HFFc6 (cell line): ENCODE measurements around the gene RFPL4AL1. TPM values are rescaled to one million over a fixed set of nuclear protein-coding genes. Genes with fewer than 3 reads are reported as not detected.
"Not testable (repeated sequence)": the region's sequence is repeated elsewhere in the genome, so short reads cannot be mapped to it uniquely, and the experiment has no call there.

Source experiments
- DNase-seq: peaks from one replicate; pipeline ENCODE4 v3.0.0-alpha.2; 2018
- H3K27ac Mint-ChIP-seq: 2 replicates; pipeline ENCODE4 v1.8.0; 2020; ENCODE audit warnings: mild to moderate bottlenecking, mixed read lengths
- H3K27me3 Mint-ChIP-seq: 2 replicates; pipeline ENCODE4 v1.8.0; 2021; ENCODE audit warnings: mild to moderate bottlenecking, moderate library complexity, mixed read lengths; ENCODE audit not compliant: insufficient read depth
- H3K36me3 Mint-ChIP-seq: 2 replicates; pipeline ENCODE4 v1.8.0; 2021; ENCODE audit warnings: low read depth, mixed read lengths
- H3K4me1 Mint-ChIP-seq: 2 replicates; pipeline ENCODE4 v1.8.0; 2020; ENCODE audit warnings: low read depth, mixed read lengths
- H3K4me3 Mint-ChIP-seq: 2 replicates; pipeline ENCODE4 v1.8.0; 2020; ENCODE audit warnings: mild to moderate bottlenecking, moderate library complexity, mixed read lengths
- H3K9me3 Mint-ChIP-seq: 2 replicates; pipeline ENCODE4 v1.8.0; 2020; ENCODE audit warnings: mild to moderate bottlenecking, mixed read lengths
- total RNA-seq, 6 experiments: library from RNA; stranded (reverse); fragmentation: NEBNext Ultra II Directional; extraction: Animal tissue kit (Norgen Biotek cat#: 25700); gene quantifications; 2 replicates in 1 of 6; 3 replicates in 5 of 6; pipeline ENCODE4 v1.2.3, GENCODE V29; 2021
- TF ChIP-seq, protein P1 (sequence below): fragments of 200-600 bp; sonication (generic); IDR thresholded peaks from 2 replicates; pipeline ENCODE4 v1.5.0; 2021; ENCODE audit warnings: antibody characterized with exemption, mild to moderate bottlenecking

Gene RFPL4AL1
- total RNA-seq, 6 experiments from 2014 or later, result 0.23 TPM; not detected in 5

- Mint-ChIP-seq H3K27me3 (no peaks in the 10 kb centered on the region; the same call in 1 of the 2 replicates), H3K9me3 (peaks cover 5% of the 10 kb centered on the region; the same call in 1 of the 2 replicates), H3K4me1 (no peaks in the 10 kb centered on the region), H3K36me3 (no peaks in the 10 kb centered on the region), H3K27ac (no peak overlapping the region), H3K4me3 (no peak overlapping the region)
- no peak for DNase-seq
- TF ChIP-seq, protein P1, sequence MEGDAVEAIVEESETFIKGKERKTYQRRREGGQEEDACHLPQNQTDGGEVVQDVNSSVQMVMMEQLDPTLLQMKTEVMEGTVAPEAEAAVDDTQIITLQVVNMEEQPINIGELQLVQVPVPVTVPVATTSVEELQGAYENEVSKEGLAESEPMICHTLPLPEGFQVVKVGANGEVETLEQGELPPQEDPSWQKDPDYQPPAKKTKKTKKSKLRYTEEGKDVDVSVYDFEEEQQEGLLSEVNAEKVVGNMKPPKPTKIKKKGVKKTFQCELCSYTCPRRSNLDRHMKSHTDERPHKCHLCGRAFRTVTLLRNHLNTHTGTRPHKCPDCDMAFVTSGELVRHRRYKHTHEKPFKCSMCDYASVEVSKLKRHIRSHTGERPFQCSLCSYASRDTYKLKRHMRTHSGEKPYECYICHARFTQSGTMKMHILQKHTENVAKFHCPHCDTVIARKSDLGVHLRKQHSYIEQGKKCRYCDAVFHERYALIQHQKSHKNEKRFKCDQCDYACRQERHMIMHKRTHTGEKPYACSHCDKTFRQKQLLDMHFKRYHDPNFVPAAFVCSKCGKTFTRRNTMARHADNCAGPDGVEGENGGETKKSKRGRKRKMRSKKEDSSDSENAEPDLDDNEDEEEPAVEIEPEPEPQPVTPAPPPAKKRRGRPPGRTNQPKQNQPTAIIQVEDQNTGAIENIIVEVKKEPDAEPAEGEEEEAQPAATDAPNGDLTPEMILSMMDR, result no peak
These were observed 18.2 kb upstream of the RFPL4AL1 start for GRCh38 chr19:55750715-55751114.

GRCh38 chr19:55753401-55753800 lies 15.5 kb upstream of the RFPL4AL1 start:
- Mint-ChIP-seq H3K4me3 (no peak overlapping the region), H3K36me3 (no peaks in the 10 kb centered on the region), H3K27me3 (no peaks in the 10 kb centered on the region), H3K4me1 (no peaks in the 10 kb centered on the region), H3K27ac (no peak overlapping the region), H3K9me3 (peaks cover 5% of the 10 kb centered on the region; the same call in 1 of the 2 replicates)
- no peak for DNase-seq
- TF ChIP-seq, protein P1, result no peak

DNA sequence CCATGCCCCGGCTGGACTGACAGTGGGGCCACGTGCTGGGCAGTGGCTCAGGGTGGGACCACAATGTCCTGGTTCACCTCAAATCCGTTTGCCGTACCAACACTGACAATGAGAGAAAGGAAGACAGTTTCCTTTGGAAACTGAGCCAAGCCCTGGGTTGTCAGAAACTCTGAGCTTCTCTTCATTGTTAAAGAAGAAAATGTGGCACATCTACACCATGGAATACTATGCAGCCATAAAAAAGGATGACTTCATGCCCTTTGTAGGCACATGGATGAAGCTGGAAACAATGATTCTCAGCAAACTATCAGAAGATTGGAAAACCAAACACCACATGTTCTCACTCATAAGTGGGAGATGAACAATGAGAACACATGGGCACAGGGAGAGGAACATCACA lies 12.1 kb upstream of the RFPL4AL1 start:
- H3K36me3 Mint-ChIP-seq, H3K27ac Mint-ChIP-seq, H3K4me3 Mint-ChIP-seq, H3K4me1 Mint-ChIP-seq, DNase-seq, H3K9me3 Mint-ChIP-seq, H3K27me3 Mint-ChIP-seq: not testable (repeated sequence)

DNA sequence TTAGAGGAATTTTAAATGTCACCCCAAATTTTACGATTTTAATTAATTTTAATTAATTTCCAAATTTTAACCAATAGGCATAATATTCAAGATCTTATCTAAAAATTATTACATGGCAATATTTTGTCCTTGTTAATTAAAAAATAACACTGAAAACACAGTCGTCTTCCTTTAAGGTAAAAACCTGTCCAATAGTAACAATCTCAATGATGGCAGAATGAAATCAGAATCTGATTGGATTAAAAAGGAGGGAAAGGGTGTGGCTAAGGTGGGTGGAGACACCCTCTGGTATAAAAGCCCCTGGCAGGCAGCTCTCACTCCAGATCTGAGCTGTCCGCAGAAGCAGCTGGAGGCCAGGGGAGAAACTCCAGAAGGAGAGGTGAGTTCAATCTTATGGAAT lies 10.1 kb upstream of the RFPL4AL1 start, which contains the start of gene RFPL4A:
RFPL4A (plus strand) TSS at position 301 of the 400 bp plus-strand sequence. CDS start 2,704 bp downstream, outside the sequence.
- not testable (repeated sequence) for H3K27me3 Mint-ChIP-seq, DNase-seq, H3K9me3 Mint-ChIP-seq, H3K36me3 Mint-ChIP-seq, H3K27ac Mint-ChIP-seq, H3K4me1 Mint-ChIP-seq
- peak within 1 kb of the TSS; percentile 16; the same call in 1 of the 2 replicates for H3K4me3 Mint-ChIP-seq

- H3K27me3 Mint-ChIP-seq, result peaks cover 2% of the 10 kb centered on the region
- no peak for DNase-seq
- TF ChIP-seq, protein P1, result no peak
- no peaks in the 10 kb centered on the region for H3K36me3 Mint-ChIP-seq
- H3K4me1 Mint-ChIP-seq, result no peaks in the 10 kb centered on the region
- no peak overlapping the region for H3K27ac Mint-ChIP-seq
- H3K4me3 Mint-ChIP-seq, result no peak overlapping the region
- peaks cover 8% of the 10 kb centered on the region; the same call in 1 of the 2 replicates for H3K9me3 Mint-ChIP-seq
These were observed 2.5 kb upstream of the RFPL4AL1 start for GRCh38 chr19:55766466-55766865.

DNA sequence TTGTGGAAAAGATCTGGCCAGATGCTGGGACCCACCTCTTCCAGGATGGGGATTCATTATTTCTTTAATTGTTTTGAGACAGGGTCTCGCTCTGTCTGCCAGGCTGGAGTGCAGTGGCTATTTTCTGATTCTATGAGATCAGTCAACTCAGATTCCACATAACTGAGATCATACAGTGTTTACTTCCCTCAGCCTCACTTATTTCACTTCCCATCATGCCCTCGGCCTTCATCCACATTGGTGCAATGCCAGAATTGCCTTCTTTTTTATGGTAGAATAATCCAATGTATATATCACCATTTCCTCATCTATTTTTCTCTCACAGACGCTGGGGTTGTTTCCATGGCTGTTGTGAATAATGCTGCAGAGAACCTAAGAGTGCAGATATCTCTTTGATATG lies 714 bp downstream of the RFPL4AL1 start:
- not testable (repeated sequence) for H3K27ac Mint-ChIP-seq, H3K4me1 Mint-ChIP-seq, H3K27me3 Mint-ChIP-seq, H3K9me3 Mint-ChIP-seq, H3K36me3 Mint-ChIP-seq, DNase-seq, H3K4me3 Mint-ChIP-seq

GRCh38 chr19:55777528-55777927 lies 8.6 kb downstream of the RFPL4AL1 start:
- H3K27ac Mint-ChIP-seq, result no peak overlapping the region
- no peaks in the 10 kb centered on the region; the same call in 1 of the 2 replicates for H3K27me3 Mint-ChIP-seq
- no peaks in the 10 kb centered on the region for H3K4me1 Mint-ChIP-seq
- TF ChIP-seq, protein P1, result 0 out of 2 replicates have a peak, but pooled peaks have one; percentile 17
- DNase-seq, result no peak
- peaks cover 19% of the 10 kb centered on the region; the same call in 1 of the 2 replicates for H3K9me3 Mint-ChIP-seq
- no peak overlapping the region for H3K4me3 Mint-ChIP-seq
- no peaks in the 10 kb centered on the region for H3K36me3 Mint-ChIP-seq
